Neural cell (in vitro differentiated cells): ENCODE measurements around the gene NDUFAB1. TPM values are rescaled to one million over a fixed set of nuclear protein-coding genes. Genes with fewer than 3 reads are reported as not detected.

Experiments
- H2AFZ ChIP-seq: fragments of 200-600, 300-800 bp; sonication (generic), shearing (Covaris generic); 2 replicates; pipeline ENCODE4 v1.6.0; 2014; ENCODE audit warnings: low read depth, mild to moderate bottlenecking, antibody characterized with exemption, low read length, moderate library complexity
- H3F3A ChIP-seq: fragments of 200-600 bp; shearing (Covaris generic); 2 replicates; pipeline ENCODE4 v1.6.1; 2016; ENCODE audit warnings: mild to moderate bottlenecking, moderate library complexity, mixed read lengths, antibody characterized with exemption, low read length; ENCODE audit not compliant: insufficient read depth, poor library complexity, severe bottlenecking
- H3K27ac ChIP-seq: fragments of 200-600, 300-800 bp; sonication (generic), shearing (Covaris generic); 2 replicates; pipeline ENCODE4 v1.5.1; 2014; ENCODE audit warnings: mild to moderate bottlenecking, low read length, moderate library complexity
- H3K27me3 ChIP-seq: fragments of 300-800, 200-600 bp; sonication (generic), shearing (Covaris generic); 2 replicates; pipeline ENCODE4 v1.6.0; 2014; ENCODE audit warnings: mild to moderate bottlenecking, low read depth, low read length, moderate library complexity; ENCODE audit not compliant: insufficient read depth
- H3K36me3 ChIP-seq: fragments of 300-800, 200-600 bp; sonication (generic), shearing (Covaris generic); 2 replicates; pipeline ENCODE4 v1.5.1; 2014; ENCODE audit warnings: mild to moderate bottlenecking, antibody characterized with exemption, low read length, moderate library complexity; ENCODE audit not compliant: insufficient read depth
- H3K4me2 ChIP-seq: fragments of 300-800, 200-600 bp; sonication (generic), shearing (Covaris generic); 2 replicates; pipeline ENCODE4 v1.6.0; 2014; ENCODE audit warnings: mild to moderate bottlenecking, low read length
- H3K4me3 ChIP-seq: fragments of 300-800, 200-600 bp; sonication (generic), shearing (Covaris generic); 2 replicates; pipeline ENCODE4 v1.5.1; 2014; ENCODE audit warnings: mild to moderate bottlenecking, low read length, moderate library complexity
- H3K79me2 ChIP-seq: fragments of 200-600 bp; shearing (Covaris generic); replicated peaks from 2 replicates; pipeline ENCODE4 v1.6.0; 2014; ENCODE audit warnings: mild to moderate bottlenecking, low read length, moderate library complexity; ENCODE audit not compliant: insufficient read depth
- H3K9ac ChIP-seq: fragments of 300-800, 200-600 bp; sonication (generic), shearing (Covaris generic); 2 replicates; pipeline ENCODE4 v1.6.1; 2016; ENCODE audit warnings: mild to moderate bottlenecking, low read length, mixed read lengths
- H3K9me2 ChIP-seq: fragments of 200-600 bp; shearing (Covaris generic); 2 replicates; pipeline ENCODE4 v1.6.1; 2016; ENCODE audit warnings: mild to moderate bottlenecking, low read length, mixed read lengths; ENCODE audit not compliant: insufficient read depth
- H3K9me3 ChIP-seq: fragments of 200-600, 300-800 bp; sonication (generic), shearing (Covaris generic); 2 replicates; pipeline ENCODE4 v1.6.1; 2016; ENCODE audit warnings: mild to moderate bottlenecking, mixed run types, low read length, moderate library complexity, mixed read lengths
- H4K20me1 ChIP-seq: fragments of 200-600 bp; shearing (Covaris generic); 2 replicates; pipeline ENCODE4 v1.6.1; 2016; ENCODE audit warnings: mild to moderate bottlenecking, mixed run types; ENCODE audit not compliant: insufficient read depth
- EP300 ChIP-seq: fragments of 450-650 bp; conservative IDR thresholded peaks from 2 replicates; pipeline ENCODE4 v1.6.1; 2014; ENCODE audit warnings: antibody characterized with exemption, mild to moderate bottlenecking, moderate library complexity; ENCODE audit not compliant: poor library complexity, severe bottlenecking
- EZH2 ChIP-seq: fragments of 200-600, 300-800 bp; shearing (Covaris generic), sonication (generic); IDR thresholded peaks from 2 replicates; pipeline ENCODE4 v1.6.1; 2014; ENCODE audit warnings: antibody characterized with exemption, low read length, borderline replicate concordance, mild to moderate bottlenecking; ENCODE audit not compliant: insufficient read depth, poor library complexity, severe bottlenecking
- MXI1 ChIP-seq: fragments of 450-650 bp; conservative IDR thresholded peaks from 2 replicates; pipeline ENCODE4 v1.6.1; 2014; ENCODE audit warnings: antibody characterized with exemption, mild to moderate bottlenecking; ENCODE audit not compliant: poor library complexity, severe bottlenecking
- POLR2AphosphoS5 ChIP-seq: IDR thresholded peaks from 2 replicates; pipeline ENCODE4 v1.6.1; 2012
- RAD21 ChIP-seq: fragments of 450-650 bp; conservative IDR thresholded peaks from 2 replicates; pipeline ENCODE4 v1.6.1; 2014; ENCODE audit warnings: antibody characterized with exemption, mild to moderate bottlenecking, moderate library complexity
- SMC3 ChIP-seq: fragments of 450-650 bp; conservative IDR thresholded peaks from 2 replicates; pipeline ENCODE4 v1.6.1; 2014; ENCODE audit warnings: antibody characterized with exemption, mild to moderate bottlenecking, moderate library complexity; ENCODE audit not compliant: poor library complexity
- TAF1 ChIP-seq: IDR thresholded peaks from 2 replicates; pipeline ENCODE4 v1.6.1; 2012; ENCODE audit warnings: low read depth
- polyA minus RNA-seq: library from RNA; depleted of rRNA, polyadenylated mRNA; stranded (reverse); fragments of >200 nt; gene quantifications from 2 replicates; pipeline ENCODE4 v1.2.3, GENCODE V29; 2014
- polyA plus RNA-seq: library from polyadenylated mRNA; depleted of rRNA; stranded (reverse); fragments of >200 nt; gene quantifications from 2 replicates; pipeline ENCODE4 v1.2.3, GENCODE V29; 2014
- TF ChIP-seq, protein P1 (sequence below): fragments of 450-650 bp; IDR thresholded peaks from 2 replicates; pipeline ENCODE4 v1.5.1; 2014; ENCODE audit warnings: antibody characterized with exemption, mild to moderate bottlenecking, moderate library complexity; ENCODE audit not compliant: poor library complexity, severe bottlenecking
- TF ChIP-seq, protein P2 (sequence below): IDR thresholded peaks from 2 replicates; pipeline ENCODE4 v1.6.1; 2012; ENCODE audit warnings: borderline replicate concordance

Gene NDUFAB1
- polyA plus RNA-seq (428 and 492 TPM in 2 replicates), polyA minus RNA-seq (88.9 and 94.9 TPM in 2 replicates)

- H2AFZ ChIP-seq, result peak within 1 kb of the TSS; percentile 81
- peak within 1 kb of the TSS; percentile 62 for H3K27ac ChIP-seq
- H3K27me3 ChIP-seq, result no peaks in the 10 kb centered on the region
- H3K36me3 ChIP-seq, result no peaks in the 10 kb centered on the region
- H3K79me2 ChIP-seq, result peaks cover 37% of the 10 kb centered on the region
- H3K9ac ChIP-seq, result peak within 1 kb of the TSS; percentile 87
- H4K20me1 ChIP-seq, result no peaks in the 10 kb centered on the region
- H3K4me3 ChIP-seq, result peak within 1 kb of the TSS; percentile 84
- peak; percentile 63 for TF ChIP-seq SMC3
- TF ChIP-seq MXI1, result peak; percentile 87
- TF ChIP-seq, protein P1, sequence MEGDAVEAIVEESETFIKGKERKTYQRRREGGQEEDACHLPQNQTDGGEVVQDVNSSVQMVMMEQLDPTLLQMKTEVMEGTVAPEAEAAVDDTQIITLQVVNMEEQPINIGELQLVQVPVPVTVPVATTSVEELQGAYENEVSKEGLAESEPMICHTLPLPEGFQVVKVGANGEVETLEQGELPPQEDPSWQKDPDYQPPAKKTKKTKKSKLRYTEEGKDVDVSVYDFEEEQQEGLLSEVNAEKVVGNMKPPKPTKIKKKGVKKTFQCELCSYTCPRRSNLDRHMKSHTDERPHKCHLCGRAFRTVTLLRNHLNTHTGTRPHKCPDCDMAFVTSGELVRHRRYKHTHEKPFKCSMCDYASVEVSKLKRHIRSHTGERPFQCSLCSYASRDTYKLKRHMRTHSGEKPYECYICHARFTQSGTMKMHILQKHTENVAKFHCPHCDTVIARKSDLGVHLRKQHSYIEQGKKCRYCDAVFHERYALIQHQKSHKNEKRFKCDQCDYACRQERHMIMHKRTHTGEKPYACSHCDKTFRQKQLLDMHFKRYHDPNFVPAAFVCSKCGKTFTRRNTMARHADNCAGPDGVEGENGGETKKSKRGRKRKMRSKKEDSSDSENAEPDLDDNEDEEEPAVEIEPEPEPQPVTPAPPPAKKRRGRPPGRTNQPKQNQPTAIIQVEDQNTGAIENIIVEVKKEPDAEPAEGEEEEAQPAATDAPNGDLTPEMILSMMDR, result peak; percentile 99
- TF ChIP-seq POLR2AphosphoS5, result peak; percentile 88
- TF ChIP-seq, protein P2, sequence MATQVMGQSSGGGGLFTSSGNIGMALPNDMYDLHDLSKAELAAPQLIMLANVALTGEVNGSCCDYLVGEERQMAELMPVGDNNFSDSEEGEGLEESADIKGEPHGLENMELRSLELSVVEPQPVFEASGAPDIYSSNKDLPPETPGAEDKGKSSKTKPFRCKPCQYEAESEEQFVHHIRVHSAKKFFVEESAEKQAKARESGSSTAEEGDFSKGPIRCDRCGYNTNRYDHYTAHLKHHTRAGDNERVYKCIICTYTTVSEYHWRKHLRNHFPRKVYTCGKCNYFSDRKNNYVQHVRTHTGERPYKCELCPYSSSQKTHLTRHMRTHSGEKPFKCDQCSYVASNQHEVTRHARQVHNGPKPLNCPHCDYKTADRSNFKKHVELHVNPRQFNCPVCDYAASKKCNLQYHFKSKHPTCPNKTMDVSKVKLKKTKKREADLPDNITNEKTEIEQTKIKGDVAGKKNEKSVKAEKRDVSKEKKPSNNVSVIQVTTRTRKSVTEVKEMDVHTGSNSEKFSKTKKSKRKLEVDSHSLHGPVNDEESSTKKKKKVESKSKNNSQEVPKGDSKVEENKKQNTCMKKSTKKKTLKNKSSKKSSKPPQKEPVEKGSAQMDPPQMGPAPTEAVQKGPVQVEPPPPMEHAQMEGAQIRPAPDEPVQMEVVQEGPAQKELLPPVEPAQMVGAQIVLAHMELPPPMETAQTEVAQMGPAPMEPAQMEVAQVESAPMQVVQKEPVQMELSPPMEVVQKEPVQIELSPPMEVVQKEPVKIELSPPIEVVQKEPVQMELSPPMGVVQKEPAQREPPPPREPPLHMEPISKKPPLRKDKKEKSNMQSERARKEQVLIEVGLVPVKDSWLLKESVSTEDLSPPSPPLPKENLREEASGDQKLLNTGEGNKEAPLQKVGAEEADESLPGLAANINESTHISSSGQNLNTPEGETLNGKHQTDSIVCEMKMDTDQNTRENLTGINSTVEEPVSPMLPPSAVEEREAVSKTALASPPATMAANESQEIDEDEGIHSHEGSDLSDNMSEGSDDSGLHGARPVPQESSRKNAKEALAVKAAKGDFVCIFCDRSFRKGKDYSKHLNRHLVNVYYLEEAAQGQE, result peak; percentile 62
- TF ChIP-seq RAD21, result peak; percentile 43
- TF ChIP-seq EZH2, result no peak
- TF ChIP-seq EP300, result peak; percentile 30
- TF ChIP-seq TAF1, result peak; percentile 81
- H3F3A ChIP-seq, result no peaks in the 10 kb centered on the region
- H3K9me2 ChIP-seq, result no peaks in the 10 kb centered on the region
- H3K4me2 ChIP-seq, result peak within 1 kb of the TSS; percentile 88
- no peaks in the 10 kb centered on the region for H3K9me3 ChIP-seq
These were observed at the start of gene NDUFAB1 for GRCh38 chr16:23595951-23596720. Gene NDUFAB1 (minus strand): TSS chr16:23596316. CDS start chr16:23596290, 26 bp downstream.

GRCh38 chr16:23642246-23642774 is 46.2 kb upstream of the NDUFAB1 start:
- Histone ChIP-seq H3K36me3 (peaks cover 8% of the 10 kb centered on the region), H3F3A (no peaks in the 10 kb centered on the region), H3K9me3 (no peaks in the 10 kb centered on the region), H3K9me2 (no peaks in the 10 kb centered on the region), H4K20me1 (no peaks in the 10 kb centered on the region), H3K27ac (peak overlapping the region; percentile 85), H3K4me3 (peak overlapping the region; percentile 90), H3K4me2 (peak overlapping the region; percentile 48), H3K79me2 (peaks cover 41% of the 10 kb centered on the region), H3K27me3 (no peaks in the 10 kb centered on the region), H3K9ac (peak overlapping the region; percentile 87), H2AFZ (no peak overlapping the region)
- TF ChIP-seq TAF1, result no peak
- TF ChIP-seq POLR2AphosphoS5, result no peak
- no peak for TF ChIP-seq SMC3
- no peak for TF ChIP-seq RAD21
- no peak for TF ChIP-seq MXI1
